NT2/D1 (cell line): ENCODE results near the gene ECSCR.

ENCODE experiments used
- SUZ12 ChIP-seq: IDR thresholded peaks from 2 replicates; pipeline ENCODE4 v1.6.1; 2011; ENCODE audit not compliant: insufficient read length, insufficient read depth; ENCODE audit errors: extremely low read depth
- YY1 ChIP-seq: IDR thresholded peaks from 2 replicates; pipeline ENCODE4 v1.6.1; 2011; ENCODE audit not compliant: insufficient read length, insufficient read depth
- ZNF274 ChIP-seq: IDR thresholded peaks from 2 replicates; pipeline ENCODE4 v1.6.1; 2011; ENCODE audit warnings: mild to moderate bottlenecking, low read depth, low read length

DNA sequence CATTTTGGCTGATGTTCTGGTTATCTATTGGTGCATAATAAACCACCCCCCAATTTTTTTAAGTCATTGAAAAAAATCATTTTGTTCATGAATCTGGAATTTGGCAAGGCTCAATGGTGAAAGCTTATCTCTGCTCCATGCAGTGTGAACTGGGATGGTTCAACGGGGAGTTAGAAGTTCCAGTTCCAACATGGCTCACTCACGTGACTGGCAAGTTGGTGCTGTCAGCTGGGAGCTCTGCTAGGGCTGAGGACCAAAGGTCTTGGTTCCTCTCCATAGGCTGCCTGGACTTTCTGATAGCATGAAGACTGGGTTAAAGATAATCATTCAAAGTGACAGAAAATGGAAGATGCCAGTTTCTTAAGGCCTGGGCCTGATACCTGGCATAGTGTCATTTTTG lies 55.6 kb downstream of the ECSCR start:
- no peak for TF ChIP-seq YY1
- TF ChIP-seq SUZ12, result no peak
- TF ChIP-seq ZNF274, result no peak
